Embryonic facial prominence (tissue), 1 donor: Measurements from ENCODE around the gene NKD2.
"Not testable (repeated sequence)": the region's sequence is repeated elsewhere in the genome, so short reads cannot be mapped to it uniquely, and the experiment has no call there.

Experiments used
- DNase-seq: peaks from one replicate; pipeline ENCODE4 v3.0.0-alpha.2; 2016; ENCODE audit errors: extremely low spot score

The NKD2 gene

GRCh38 chr5:1058083-1058945, 49.7 kb downstream of the NKD2 start:
- DNase-seq: no peak

GRCh38 chr5:1058988-1059883, 50.6 kb downstream of the NKD2 start:
- DNase-seq: no peak

GRCh38 chr5:1059884-1060263, 51.3 kb downstream of the NKD2 start:
- no peak for DNase-seq

GRCh38 chr5:1060535-1060981, 52.0 kb downstream of the NKD2 start:
- no peak for DNase-seq

GRCh38 chr5:1061292-1061691, 52.7 kb downstream of the NKD2 start:
- DNase-seq: not testable (repeated sequence)

- DNase-seq: no peak
Measured at GRCh38 chr5:1061916-1062315, 53.3 kb downstream of the NKD2 start.

GRCh38 chr5:1062761-1063568, 54.4 kb downstream of the NKD2 start:
- no peak for DNase-seq

GRCh38 chr5:1063661-1064382, 55.2 kb downstream of the NKD2 start:
- no peak for DNase-seq

- DNase-seq: no peak
Measured at GRCh38 chr5:1064383-1065142, 56.0 kb downstream of the NKD2 start.

GRCh38 chr5:1065143-1065750, 56.6 kb downstream of the NKD2 start:
- DNase-seq: no peak

GRCh38 chr5:1065891-1066650, 57.5 kb downstream of the NKD2 start:
- no peak for DNase-seq

GRCh38 chr5:1066676-1067075, 58.1 kb downstream of the NKD2 start:
- no peak for DNase-seq

GRCh38 chr5:1067141-1068121, 58.8 kb downstream of the NKD2 start:
- no peak for DNase-seq

- no peak for DNase-seq
Measured at GRCh38 chr5:1068204-1068894, 59.7 kb downstream of the NKD2 start.

GRCh38 chr5:1068895-1069719, 60.5 kb downstream of the NKD2 start:
- no peak for DNase-seq

GRCh38 chr5:1069720-1070088, 61.1 kb downstream of the NKD2 start:
- DNase-seq: no peak
